Islet of Langerhans (tissue), 1 donor: ENCODE measurements around the gene REX1BD.
"Not testable (repeated sequence)": the region's sequence is repeated elsewhere in the genome, so short reads cannot be mapped to it uniquely, and the experiment has no call there.

ENCODE experiments used
- FAIRE-seq: peaks from one replicate; lab custom pipeline; 2011; peaks lifted over from hg19 to GRCh38; lab: Jason Lieb, UNC

REX1BD gene

GRCh38 chr19:18577365-18577914 lies 11.2 kb upstream of the REX1BD start:
- no peak for FAIRE-seq

GRCh38 chr19:18580311-18580710 lies 8.3 kb upstream of the REX1BD start:
- no peak for FAIRE-seq

- no peak for FAIRE-seq
Observed at GRCh38 chr19:18586306-18586705, 2.3 kb upstream of the REX1BD start.

GRCh38 chr19:18587561-18587960 lies 1.0 kb upstream of the REX1BD start:
- no peak for FAIRE-seq

GRCh38 chr19:18587962-18588610 lies 512 bp upstream of the REX1BD start:
- FAIRE-seq, result no peak

- no peak for FAIRE-seq
Observed at GRCh38 chr19:18589380-18590272, 1.0 kb downstream of the REX1BD start.

GRCh38 chr19:18590273-18591272 lies 2.0 kb downstream of the REX1BD start:
- no peak for FAIRE-seq

- FAIRE-seq, result no peak
Observed at GRCh38 chr19:18591735-18592385, 3.3 kb downstream of the REX1BD start.

- not testable (repeated sequence) for FAIRE-seq
Observed at GRCh38 chr19:18592732-18593131, 4.1 kb downstream of the REX1BD start.

- no peak for FAIRE-seq
Observed at GRCh38 chr19:18593367-18594095, 4.9 kb downstream of the REX1BD start.

GRCh38 chr19:18594096-18594823 lies 5.7 kb downstream of the REX1BD start:
- no peak for FAIRE-seq

- no peak for FAIRE-seq
Observed at GRCh38 chr19:18594824-18595373, 6.3 kb downstream of the REX1BD start.

- no peak for FAIRE-seq
Observed at GRCh38 chr19:18595475-18595874, 6.9 kb downstream of the REX1BD start.

- no peak for FAIRE-seq
Observed at GRCh38 chr19:18596752-18597157, 8.2 kb downstream of the REX1BD start.

GRCh38 chr19:18597809-18598660 lies 9.4 kb downstream of the REX1BD start:
- no peak for FAIRE-seq

- no peak for FAIRE-seq
Observed at GRCh38 chr19:18599485-18599884, 10.9 kb downstream of the REX1BD start.

- FAIRE-seq, result not testable (repeated sequence)
Observed at GRCh38 chr19:18600692-18601397, 12.2 kb downstream of the REX1BD start.

GRCh38 chr19:18601875-18602274 lies 13.3 kb downstream of the REX1BD start:
- FAIRE-seq, result no peak
